HepG2 (cell line): ENCODE data around the gene SELENOT. TPM values are rescaled to one million over a fixed set of nuclear protein-coding genes. Genes with fewer than 3 reads are reported as not detected.

Experiments used
- ATAC-seq: fragments of 200-7000 bp; cut with Tn5 transposase; 3 replicates; pipeline ENCODE4 v1.9.1; 2020; ENCODE audit warnings: mild to moderate bottlenecking, moderate library complexity
- BruUV-seq: library from RNA; stranded (reverse); fragments of 400-500 nt; replicated peaks from 2 replicates; lab custom pipeline; 2021; lab: Mats Ljungman, UMichigan
- CTCF ChIA-PET: fragments of 300-600 bp; formaldehyde crosslinking; extraction: SDS; loops from one replicate; lab custom pipeline; 2021; ENCODE audit warnings: low total read pairs, inconsistent platforms, low intra/inter-chr PET ratio; lab: Yijun Ruan, JAX
- POLR2A ChIA-PET: fragments of 350-600 bp; sonication (Branson Sonifier 250); formaldehyde crosslinking; loops from one replicate; lab custom pipeline; 2020; ENCODE audit warnings: antibody characterized with exemption, inconsistent platforms; lab: Yijun Ruan, JAX
- DNase-seq: peaks from one replicate; pipeline ENCODE4 v3.0.0-alpha.2; 2015; ENCODE audit warnings: low spot score
- FAIRE-seq: peaks from 3 replicates; lab custom pipeline; 2011; peaks lifted over from hg19 to GRCh38; lab: Jason Lieb, UNC
- H2AFZ ChIP-seq: one replicate; pipeline ENCODE4 v1.6.1; 2011; ENCODE audit warnings: low read length, inconsistent platforms
- H3K27ac ChIP-seq: fragments of 300-600 bp; 3 replicates; pipeline ENCODE4 v1.8.0; 2011; ENCODE audit warnings: mixed run types, mild to moderate bottlenecking, mixed read lengths, low read length, inconsistent platforms; ENCODE audit not compliant: insufficient read depth; ENCODE audit errors: extremely low read length
- H3K27me3 ChIP-seq, 2 experiments: fragments of 200-600 bp in 1 of 2; 2 replicates in 1 of 2; 3 replicates in 1 of 2; pipeline versions ENCODE4 v1.6.0 to v1.8.0; 2011; ENCODE audit warnings: low read length in 2 of 2, mild to moderate bottlenecking in 2 of 2, moderate library complexity in 2 of 2, inconsistent platforms in 1 of 2; ENCODE audit not compliant: insufficient read depth in 2 of 2, control insufficient read depth in 1 of 2
- H3K36me3 ChIP-seq, 2 experiments: fragments of 200-600 bp in 1 of 2; replicated peaks in 1 of 2; 2 replicates in 1 of 2; 3 replicates in 1 of 2; pipeline versions ENCODE4 v1.5.1 to v1.8.0; 2011; ENCODE audit warnings: low read length in 2 of 2, inconsistent platforms in 1 of 2; ENCODE audit not compliant: insufficient read depth in 2 of 2, control insufficient read depth in 1 of 2
- H3K4me1 ChIP-seq: 2 replicates; pipeline ENCODE4 v1.5.1; 2012; ENCODE audit warnings: low read length, inconsistent platforms; ENCODE audit not compliant: insufficient read depth
- H3K4me2 ChIP-seq: 2 replicates; pipeline ENCODE4 v1.6.0; 2011; ENCODE audit warnings: low read depth, low read length, inconsistent platforms
- H3K4me3 ChIP-seq, 3 experiments: fragments of 200-600 bp in 1 of 3; sonication (generic), shearing (Covaris generic) in 1 of 3; replicated peaks in 1 of 3; 2 replicates each; pipeline ENCODE4 v1.5.1; 2011 to 2016; ENCODE audit warnings: low read length in 3 of 3, inconsistent platforms in 2 of 3, low read depth in 2 of 3, mild to moderate bottlenecking in 2 of 3, control low read depth in 1 of 3, mixed read lengths in 1 of 3; ENCODE audit not compliant: insufficient read depth in 1 of 3
- H3K79me2 ChIP-seq: one replicate; pipeline ENCODE4 v1.6.1; 2011; ENCODE audit warnings: low read length, inconsistent platforms; ENCODE audit not compliant: insufficient read depth
- H3K9ac ChIP-seq: 2 replicates; pipeline ENCODE4 v1.6.0; 2011; ENCODE audit warnings: mild to moderate bottlenecking, low read depth, low read length, inconsistent platforms; ENCODE audit not compliant: insufficient read depth
- H3K9me3 ChIP-seq: 2 replicates; pipeline ENCODE4 v1.5.1; 2012; ENCODE audit warnings: mild to moderate bottlenecking, low read length
- H4K20me1 ChIP-seq: 2 replicates; pipeline ENCODE4 v1.6.0; 2011; ENCODE audit warnings: inconsistent platforms, mild to moderate bottlenecking, low read length, moderate library complexity; ENCODE audit not compliant: insufficient read depth
- NR2F6 ChIP-seq, 2 experiments: IDR thresholded peaks; 2 replicates each; pipeline ENCODE4 v1.6.1; 2016; ENCODE audit warnings: antibody characterized with exemption in 1 of 2, mild to moderate bottlenecking in 1 of 2
- PHB2 ChIP-seq: fragments of 450-650 bp; IDR thresholded peaks from 2 replicates; pipeline ENCODE4 v1.6.1; 2018; ENCODE audit not compliant: partially characterized antibody
- RBM22 ChIP-seq: fragments of 200-400 bp; formaldehyde crosslinking; optimal IDR thresholded peaks from 2 replicates; pipeline ENCODE3; 2017; ENCODE audit warnings: mild to moderate bottlenecking, low read length, moderate library complexity
- RBM39 ChIP-seq: fragments of 200-400 bp; formaldehyde crosslinking; IDR thresholded peaks from one replicate; pipeline ENCODE4 v1.6.1; 2018; ENCODE audit warnings: antibody characterized with exemption, mild to moderate bottlenecking, low read depth, low read length; ENCODE audit not compliant: poor library complexity, severe bottlenecking
- SAP130 ChIP-seq: IDR thresholded peaks from 2 replicates; pipeline ENCODE4 v1.6.1; 2016; ENCODE audit warnings: low read depth
- YY1 ChIP-seq: IDR thresholded peaks from 2 replicates; pipeline ENCODE4 v1.6.1; 2011; ENCODE audit warnings: low read length, low read depth, moderate library complexity, mild to moderate bottlenecking; ENCODE audit not compliant: insufficient read depth, insufficient replicate concordance
- ZBTB38 ChIP-seq: sonication (generic); formaldehyde crosslinking; IDR thresholded peaks from 2 replicates; pipeline ENCODE4 v1.5.1; 2020; ENCODE audit warnings: mild to moderate bottlenecking, missing genetic modification reagents
- WGBS: methylation state at CpG from one replicate; pipeline ENCODE4 v1.1.6; 2017; ENCODE audit warnings: low lambda C conversion rate; 5-methylcytosine and 5-hydroxymethylcytosine counted together
- in situ Hi-C: cut with HindIII; loops from 2 replicates; pipeline ENCODE4 v1.10.0; 2017; ENCODE audit warnings: low pct_unique_long_range_greater_than_20kb; ENCODE audit not compliant: extremely low pct_ligation_motif_present
- intact Hi-C: fragments of 100-400 bp; cut with micrococcal nuclease; formaldehyde crosslinking; loops from one replicate; pipeline ENCODE4 v1.10.0; 2022; ENCODE audit not compliant: unreplicated experiment
- polyA plus RNA-seq, 8 experiments: library from polyadenylated mRNA; depleted of rRNA in 3 of 8; stranded (reverse) in 7 of 8; unstranded in 1 of 8; fragments of >200 nt; fragmentation: Illumina TruSeq in 4 of 8; extraction: Trizol in 4 of 8; gene quantifications; 2 replicates each; pipeline versions ENCODE4 v1.2.1 to v1.2.3, GENCODE V29; 2011 to 2016; ENCODE audit warnings: low read depth in 4 of 8, missing spikeins in 1 of 8, mixed read lengths in 1 of 8; ENCODE audit not compliant: insufficient read depth in 1 of 8
- total RNA-seq, 5 experiments: library from RNA; depleted of rRNA; stranded (reverse); fragments of >200 nt; fragmentation: Illumina TruSeq; extraction: Trizol; gene quantifications; 2 replicates each; pipeline ENCODE4 v1.2.3, GENCODE V29; 2016; ENCODE audit warnings: low read depth in 1 of 5

The SELENOT gene
- total and polyA plus RNA-seq, 2 of the 13 experiments (the other 11 are each of a cell fraction or from before 2014, with no cell fraction given): 122 to 273 TPM

- Histone ChIP-seq H3K9me3 (no peaks in the 10 kb centered on the region), H3K4me1 (peaks cover 7% of the 10 kb centered on the region), H3K27me3 (no peaks in the 10 kb centered on the region), H2AFZ (no peak overlapping the region)
- no peak for FAIRE-seq
- TF ChIP-seq SAP130 (CRISPR knock-in tag): no peak
- TF ChIP-seq RBM39: no peak
- no peak for TF ChIP-seq ZBTB38
- no peak for TF ChIP-seq YY1
- TF ChIP-seq NR2F6 (IDR thresholded peaks at IDR 0.05): no peak
- no peak for TF ChIP-seq NR2F6 (CRISPR knock-in tag; IDR thresholded peaks at IDR 0.05)
- TF ChIP-seq, all 625 proteins: peak for 0
- DNase-seq (no peak), ATAC-seq (no peak)
- in situ Hi-C loops: no loop called here
- peaks cover 3% of the 10 kb centered on the region for H3K79me2 ChIP-seq
- H3K4me2 ChIP-seq: no peak overlapping the region
- H3K36me3 ChIP-seq: peaks cover 3 to 29% of the 10 kb centered on the region in 2 experiments
- ChIA-PET CTCF (no interaction called here), POLR2A (no interaction called here)
- 94% methylated on average over 2 of the region's 2 CpGs for WGBS
- no peak overlapping the region for H3K9ac ChIP-seq
- intact Hi-C loops: no loop called here
- BruUV-seq: no TSS peak
- no peak overlapping the region for H3K4me3 ChIP-seq
- H3K27ac ChIP-seq: no peak overlapping the region
- no peaks in the 10 kb centered on the region for H4K20me1 ChIP-seq
These were observed 24.4 kb downstream of the SELENOT start for GRCh38 chr3:150627557-150627956.

DNA sequence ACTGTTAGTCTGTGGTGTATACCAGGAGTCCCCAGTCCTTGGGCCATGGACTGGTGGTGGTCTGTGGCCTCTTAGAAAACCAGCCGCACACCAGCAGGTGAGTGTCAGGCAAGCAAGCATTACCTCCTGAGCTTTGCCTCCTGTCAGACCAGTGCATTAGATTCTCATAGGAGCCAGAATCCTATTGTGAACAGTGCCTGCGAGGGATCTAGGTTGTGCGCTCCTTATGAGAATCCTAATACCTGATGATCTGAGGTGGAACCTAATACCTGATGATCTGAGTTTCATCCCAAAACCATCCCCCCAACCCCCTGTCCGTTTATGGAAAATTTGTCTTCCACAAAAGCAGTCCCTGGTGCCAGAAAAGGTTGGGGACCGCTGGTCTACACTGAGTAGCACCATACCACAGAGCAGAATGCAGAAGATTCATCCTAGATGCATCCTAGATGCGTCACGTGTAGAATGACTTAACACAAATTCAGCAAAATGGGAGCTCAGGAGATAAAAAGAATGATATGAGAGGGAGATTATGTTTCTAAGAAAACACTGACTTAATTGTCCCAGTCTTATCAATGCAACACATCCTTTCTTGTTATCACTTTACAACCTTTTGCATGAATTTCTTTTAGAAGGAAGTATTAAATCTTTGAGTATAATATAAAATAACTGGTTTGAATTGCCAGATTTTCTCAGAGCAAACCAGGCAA lies 28.5 kb downstream of the SELENOT start:
- FAIRE-seq: no peak
- Histone ChIP-seq H3K27me3 (no peaks in the 10 kb centered on the region), H4K20me1 (no peaks in the 10 kb centered on the region), H3K4me2 (no peak overlapping the region)
- POLR2A ChIA-PET: no interaction called here
- 98% methylated on average over 6 of the region's 7 CpGs for WGBS
- TF ChIP-seq PHB2 (no peak), RBM22 (peak; percentile 57)
- TF ChIP-seq, all 625 proteins: peak for 1
- Histone ChIP-seq H3K9ac (no peak overlapping the region), H3K9me3 (no peaks in the 10 kb centered on the region), H2AFZ (no peak overlapping the region), H3K4me3 (no peak overlapping the region), H3K27ac (no peak overlapping the region), H3K4me1 (peaks cover 12% of the 10 kb centered on the region), H3K79me2 (no peaks in the 10 kb centered on the region), H3K36me3 (peaks cover 2 to 15% of the 10 kb centered on the region in 2 experiments; a peak in 4 of 5 replicates)
- BruUV-seq: no TSS peak
- ATAC-seq: no peak; the same call in 2 of the 3 replicates
- intact Hi-C loops (no loop called here), in situ Hi-C loops (no loop called here)
- DNase-seq: no peak
- CTCF ChIA-PET: no interaction called here
